Measurements from ENCODE around the gene AKR1D1.

The AKR1D1 gene

GRCh38 chr7:138065827-138066226 is 10.4 kb upstream of the AKR1D1 start:
- H3K4me1 ChIP-seq (ENCODE audit: control insufficient read depth, low read depth, low read length), result no peaks in the 10 kb centered on the region
- H3K56ac ChIP-seq (ENCODE audit: low read length), result no peak overlapping the region
- H3K27me3 ChIP-seq (ENCODE audit: insufficient read depth, low read length, poor library complexity), result no peaks in the 10 kb centered on the region
- H2BK15ac ChIP-seq (replicated peaks; ENCODE audit: low read depth), result no peak overlapping the region
- H3K9ac ChIP-seq (ENCODE audit: low read length), result no peak overlapping the region
- H4K8ac ChIP-seq (ENCODE audit: low read depth, low read length), result no peak overlapping the region
- H4K5ac ChIP-seq (ENCODE audit: low read length), result no peak overlapping the region
- H3K79me1 ChIP-seq (ENCODE audit: low read length), result no peaks in the 10 kb centered on the region
- peak; percentile 17 for DNase-seq
- H3K18ac ChIP-seq (ENCODE audit: low read length), result no peak overlapping the region
- no peak overlapping the region for H2BK120ac ChIP-seq (ENCODE audit: low read depth, low read length)
- H2BK5ac ChIP-seq (ENCODE audit: low read length), result no peak overlapping the region
- no peak overlapping the region for H3K4me3 ChIP-seq (ENCODE audit: low read length)
- H3K23ac ChIP-seq (ENCODE audit: low read length), result no peak overlapping the region
- no peaks in the 10 kb centered on the region for H3K79me2 ChIP-seq (ENCODE audit: control insufficient read depth, insufficient read depth, low read length)
- H3K4me2 ChIP-seq (ENCODE audit: low read length), result no peak overlapping the region
- H2AK5ac ChIP-seq (ENCODE audit: low read length), result no peak overlapping the region
- no CpG with 5 or more reads among the region's 1 CpG for WGBS (ENCODE audit: extremely low coverage, insufficient coverage, low lambda C conversion rate)
- no peaks in the 10 kb centered on the region for H3K36me3 ChIP-seq (ENCODE audit: control insufficient read depth, insufficient read depth, low read length)
- H3K4ac ChIP-seq (ENCODE audit: low read depth, low read length), result no peak overlapping the region
- no peak overlapping the region for H3K27ac ChIP-seq (ENCODE audit: low read depth, low read length)

- Histone ChIP-seq H3K27me3 (ENCODE audit: insufficient read depth, low read length, poor library complexity) (no peaks in the 10 kb centered on the region), H2BK120ac (ENCODE audit: low read depth, low read length) (no peak overlapping the region), H4K8ac (ENCODE audit: low read depth, low read length) (no peak overlapping the region), H3K23ac (ENCODE audit: low read length) (no peak overlapping the region), H2BK5ac (ENCODE audit: low read length) (no peak overlapping the region), H3K27ac (ENCODE audit: low read depth, low read length) (no peak overlapping the region), H4K5ac (ENCODE audit: low read length) (no peak overlapping the region), H3K4me3 (ENCODE audit: low read length) (no peak overlapping the region), H3K18ac (ENCODE audit: low read length) (no peak overlapping the region), H2BK15ac (replicated peaks; ENCODE audit: low read depth) (peak overlapping the region; percentile 57), H3K79me1 (ENCODE audit: low read length) (no peaks in the 10 kb centered on the region), H3K79me2 (ENCODE audit: control insufficient read depth, insufficient read depth, low read length) (no peaks in the 10 kb centered on the region), H3K4me2 (ENCODE audit: low read length) (no peak overlapping the region), H3K56ac (ENCODE audit: low read length) (no peak overlapping the region), H3K4me1 (ENCODE audit: control insufficient read depth, low read depth, low read length) (no peaks in the 10 kb centered on the region), H3K36me3 (ENCODE audit: control insufficient read depth, insufficient read depth, low read length) (no peaks in the 10 kb centered on the region), H3K9ac (ENCODE audit: low read length) (no peak overlapping the region), H2AK5ac (ENCODE audit: low read length) (no peak overlapping the region), H3K4ac (ENCODE audit: low read depth, low read length) (no peak overlapping the region)
- no peak for DNase-seq
- no CpG with 5 or more reads among the region's 1 CpG for whole genome bisulfite sequencing (ENCODE audit: extremely low coverage, insufficient coverage, low lambda C conversion rate)
Observed at GRCh38 chr7:138066954-138067394, 9.3 kb upstream of the AKR1D1 start.

GRCh38 chr7:138067774-138068173 is 8.5 kb upstream of the AKR1D1 start:
- no peaks in the 10 kb centered on the region for H3K4me1 ChIP-seq (ENCODE audit: control insufficient read depth, low read depth, low read length)
- H3K56ac ChIP-seq (ENCODE audit: low read length), result no peak overlapping the region

GRCh38 chr7:138070908-138071307 is 5.4 kb upstream of the AKR1D1 start:
- no peak overlapping the region for H3K23ac ChIP-seq (ENCODE audit: low read length)
- H3K18ac ChIP-seq (ENCODE audit: low read length), result no peak overlapping the region
- DNase-seq, result no peak
- H3K9ac ChIP-seq (ENCODE audit: low read length), result no peak overlapping the region
- H3K27me3 ChIP-seq (ENCODE audit: insufficient read depth, low read length, poor library complexity), result no peaks in the 10 kb centered on the region
- H4K8ac ChIP-seq (ENCODE audit: low read depth, low read length), result no peak overlapping the region
- WGBS (ENCODE audit: extremely low coverage, insufficient coverage, low lambda C conversion rate), result no CpG with 5 or more reads among the region's 2 CpGs
- no peak overlapping the region for H2AK5ac ChIP-seq (ENCODE audit: low read length)
- H3K36me3 ChIP-seq (ENCODE audit: control insufficient read depth, insufficient read depth, low read length), result no peaks in the 10 kb centered on the region
- H3K79me1 ChIP-seq (ENCODE audit: low read length), result no peaks in the 10 kb centered on the region
- H2BK15ac ChIP-seq (replicated peaks; ENCODE audit: low read depth), result no peak overlapping the region
- H3K27ac ChIP-seq (ENCODE audit: low read depth, low read length), result no peak overlapping the region
- H2BK120ac ChIP-seq (ENCODE audit: low read depth, low read length), result no peak overlapping the region
- H3K4ac ChIP-seq (ENCODE audit: low read depth, low read length), result no peak overlapping the region
- H3K4me2 ChIP-seq (ENCODE audit: low read length), result no peak overlapping the region
- H4K5ac ChIP-seq (ENCODE audit: low read length), result no peak overlapping the region
- no peaks in the 10 kb centered on the region for H3K79me2 ChIP-seq (ENCODE audit: control insufficient read depth, insufficient read depth, low read length)
- no peak overlapping the region for H3K4me3 ChIP-seq (ENCODE audit: low read length)
- no peak overlapping the region for H2BK5ac ChIP-seq (ENCODE audit: low read length)
- no peaks in the 10 kb centered on the region for H3K4me1 ChIP-seq (ENCODE audit: control insufficient read depth, low read depth, low read length)
- H3K56ac ChIP-seq (ENCODE audit: low read length), result no peak overlapping the region

More at GRCh38 chr7:138067774-138068173, 8.5 kb upstream of the AKR1D1 start:
- H3K23ac ChIP-seq (ENCODE audit: low read length), result no peak overlapping the region
- no peaks in the 10 kb centered on the region for H3K27me3 ChIP-seq (ENCODE audit: insufficient read depth, low read length, poor library complexity)
- no peaks in the 10 kb centered on the region for H3K79me1 ChIP-seq (ENCODE audit: low read length)
- no CpG with 5 or more reads among the region's 3 CpGs for WGBS (ENCODE audit: extremely low coverage, insufficient coverage, low lambda C conversion rate)
- no peaks in the 10 kb centered on the region for H3K79me2 ChIP-seq (ENCODE audit: control insufficient read depth, insufficient read depth, low read length)
- H2BK5ac ChIP-seq (ENCODE audit: low read length), result no peak overlapping the region
- no peak overlapping the region for H3K4me3 ChIP-seq (ENCODE audit: low read length)
- no peaks in the 10 kb centered on the region for H3K36me3 ChIP-seq (ENCODE audit: control insufficient read depth, insufficient read depth, low read length)
- no peak overlapping the region for H2AK5ac ChIP-seq (ENCODE audit: low read length)
- H3K4me2 ChIP-seq (ENCODE audit: low read length), result no peak overlapping the region
- no peak for DNase-seq
- no peak overlapping the region for H3K27ac ChIP-seq (ENCODE audit: low read depth, low read length)
- H4K8ac ChIP-seq (ENCODE audit: low read depth, low read length), result no peak overlapping the region
- no peak overlapping the region for H3K9ac ChIP-seq (ENCODE audit: low read length)
- no peak overlapping the region for H2BK15ac ChIP-seq (replicated peaks; ENCODE audit: low read depth)
- no peak overlapping the region for H3K4ac ChIP-seq (ENCODE audit: low read depth, low read length)
- H4K5ac ChIP-seq (ENCODE audit: low read length), result no peak overlapping the region
- no peak overlapping the region for H3K18ac ChIP-seq (ENCODE audit: low read length)
- H2BK120ac ChIP-seq (ENCODE audit: low read depth, low read length), result no peak overlapping the region

DNA sequence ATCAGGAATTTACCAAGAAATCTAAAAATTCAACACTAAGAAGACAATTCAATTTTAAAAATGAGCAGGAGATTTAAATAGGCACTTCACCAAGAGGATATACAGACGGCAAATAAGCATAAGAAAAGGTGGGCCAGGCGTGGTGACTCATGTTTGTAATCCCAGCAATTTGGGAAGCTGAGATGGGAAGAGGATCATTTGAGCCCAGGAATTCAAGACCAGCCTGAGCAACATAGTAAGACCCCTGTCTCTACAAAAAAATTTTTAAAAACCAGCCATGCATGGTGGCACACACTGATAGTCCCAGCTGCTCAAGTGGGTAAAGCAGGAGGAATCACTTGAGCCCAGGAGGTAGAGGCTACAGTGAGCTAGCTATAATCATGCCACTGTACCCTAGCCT is 3.5 kb upstream of the AKR1D1 start:
- no CpG with 5 or more reads among the region's 2 CpGs for WGBS (ENCODE audit: extremely low coverage, insufficient coverage, low lambda C conversion rate)
- Histone ChIP-seq H2BK15ac (replicated peaks; ENCODE audit: low read depth) (peak overlapping the region; percentile 85), H3K4me2 (ENCODE audit: low read length) (no peak overlapping the region)

DNA sequence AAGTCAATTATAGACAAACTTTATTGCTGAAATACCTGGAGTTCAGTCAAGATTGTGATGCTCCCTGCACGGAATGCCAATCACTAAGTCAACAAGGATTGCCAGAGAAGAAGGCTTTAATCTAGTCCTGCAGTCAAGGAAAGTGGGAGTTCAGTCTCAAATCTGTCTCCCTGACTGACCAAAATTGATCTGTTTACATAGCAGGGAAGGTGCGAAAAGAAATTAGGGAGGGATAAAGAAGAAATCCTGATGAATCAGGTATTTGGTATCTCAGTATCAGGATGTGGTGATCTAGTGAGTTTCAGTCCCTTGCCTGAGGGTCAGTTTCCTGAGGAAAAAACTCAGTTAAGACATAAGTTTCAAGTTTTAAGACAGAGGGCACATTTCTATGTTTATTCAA is 2.1 kb upstream of the AKR1D1 start:
- Histone ChIP-seq H3K79me2 (ENCODE audit: control insufficient read depth, insufficient read depth, low read length) (no peaks in the 10 kb centered on the region), H3K27ac (ENCODE audit: low read depth, low read length) (no peak overlapping the region), H3K18ac (ENCODE audit: low read length) (no peak overlapping the region), H3K9ac (ENCODE audit: low read length) (no peak overlapping the region), H2BK120ac (ENCODE audit: low read depth, low read length) (no peak overlapping the region), H3K36me3 (ENCODE audit: control insufficient read depth, insufficient read depth, low read length) (no peaks in the 10 kb centered on the region), H2BK5ac (ENCODE audit: low read length) (no peak overlapping the region), H2AK5ac (ENCODE audit: low read length) (no peak overlapping the region), H3K27me3 (ENCODE audit: insufficient read depth, low read length, poor library complexity) (no peaks in the 10 kb centered on the region), H3K79me1 (ENCODE audit: low read length) (no peaks in the 10 kb centered on the region), H3K23ac (ENCODE audit: low read length) (no peak overlapping the region), H4K5ac (ENCODE audit: low read length) (no peak overlapping the region), H4K8ac (ENCODE audit: low read depth, low read length) (no peak overlapping the region), H2BK15ac (replicated peaks; ENCODE audit: low read depth) (no peak overlapping the region), H3K4me2 (ENCODE audit: low read length) (no peak overlapping the region), H3K56ac (ENCODE audit: low read length) (no peak overlapping the region), H3K4ac (ENCODE audit: low read depth, low read length) (no peak overlapping the region), H3K4me1 (ENCODE audit: control insufficient read depth, low read depth, low read length) (no peaks in the 10 kb centered on the region), H3K4me3 (ENCODE audit: low read length) (no peak overlapping the region)
- no CpG with 5 or more reads among the region's 2 CpGs for WGBS (ENCODE audit: extremely low coverage, insufficient coverage, low lambda C conversion rate)
- DNase-seq, result peak; percentile 3

More for the DNA sequence above, 3.5 kb upstream of the AKR1D1 start:
- Histone ChIP-seq H3K27ac (ENCODE audit: low read depth, low read length) (no peak overlapping the region), H3K79me1 (ENCODE audit: low read length) (no peaks in the 10 kb centered on the region), H3K36me3 (ENCODE audit: control insufficient read depth, insufficient read depth, low read length) (no peaks in the 10 kb centered on the region), H2AK5ac (ENCODE audit: low read length) (no peak overlapping the region), H4K8ac (ENCODE audit: low read depth, low read length) (no peak overlapping the region), H2BK120ac (ENCODE audit: low read depth, low read length) (no peak overlapping the region), H3K23ac (ENCODE audit: low read length) (no peak overlapping the region), H3K4me1 (ENCODE audit: control insufficient read depth, low read depth, low read length) (no peaks in the 10 kb centered on the region), H3K4me3 (ENCODE audit: low read length) (no peak overlapping the region), H3K79me2 (ENCODE audit: control insufficient read depth, insufficient read depth, low read length) (no peaks in the 10 kb centered on the region), H4K5ac (ENCODE audit: low read length) (no peak overlapping the region), H3K4ac (ENCODE audit: low read depth, low read length) (no peak overlapping the region), H3K56ac (ENCODE audit: low read length) (no peak overlapping the region), H3K27me3 (ENCODE audit: insufficient read depth, low read length, poor library complexity) (no peaks in the 10 kb centered on the region), H3K9ac (ENCODE audit: low read length) (no peak overlapping the region), H2BK5ac (ENCODE audit: low read length) (no peak overlapping the region), H3K18ac (ENCODE audit: low read length) (no peak overlapping the region)
- peak; percentile 65 for DNase-seq

Data from mesendoderm (in vitro differentiated cells).